HG03095 (cell line): Measurements from ENCODE around the gene IFT20.
"Not testable (repeated sequence)": the region's sequence is repeated elsewhere in the genome, so short reads cannot be mapped to it uniquely, and the experiment has no call there.

ENCODE experiments used
- ATAC-seq: cut with Tn5 transposase; IDR thresholded peaks from one replicate; pipeline ENCODE4 v1.9.1; 2021; ENCODE audit warnings: moderate library complexity; ENCODE audit not compliant: unreplicated experiment

IFT20 gene

DNA sequence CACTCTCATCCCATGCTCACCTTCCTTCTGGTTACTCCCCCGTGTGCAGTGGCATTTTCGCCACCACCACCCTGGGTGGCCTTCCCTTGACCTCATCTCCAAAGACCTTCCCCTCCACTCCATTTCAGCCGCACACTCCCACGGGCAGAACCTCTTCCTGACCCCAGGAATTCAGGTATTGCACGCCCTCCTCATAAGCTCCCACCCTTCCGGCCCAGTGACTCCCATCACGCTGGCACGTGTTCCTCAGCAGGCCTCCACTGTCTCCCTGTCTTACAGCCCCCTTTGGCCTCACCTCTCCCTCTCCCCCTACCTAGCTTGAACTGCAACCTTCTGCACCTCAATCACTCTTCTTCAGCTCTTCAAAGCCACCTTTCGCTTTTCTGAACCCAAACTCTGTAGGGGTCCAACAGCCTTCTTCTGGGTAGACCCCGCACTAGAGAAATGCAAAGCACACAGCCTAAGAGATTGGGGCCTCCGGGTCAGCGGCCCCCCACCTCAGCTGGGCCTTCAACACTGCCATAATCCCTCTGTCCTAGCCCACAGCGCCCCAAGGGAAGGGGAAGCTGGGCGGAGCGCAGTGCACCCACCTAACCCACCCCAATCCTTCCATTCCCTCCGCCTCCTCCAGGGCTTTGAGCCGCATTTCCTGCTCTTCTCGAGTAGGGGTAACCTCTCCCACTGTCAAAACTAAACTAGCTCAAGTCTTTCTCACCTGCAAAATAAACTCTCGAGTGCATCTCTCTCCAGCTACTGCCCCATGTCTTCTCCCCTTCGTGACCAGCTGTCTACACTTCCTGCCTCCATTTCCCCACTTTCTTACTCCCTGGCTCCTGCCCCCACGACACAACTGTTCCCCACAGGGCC is 17.9 kb downstream of the IFT20 start:
- no peak for ATAC-seq

GRCh38 chr17:28315846-28316705 is 19.2 kb downstream of the IFT20 start:
- ATAC-seq = no peak

GRCh38 chr17:28313841-28314240 is 21.4 kb downstream of the IFT20 start:
- no peak for ATAC-seq

- no peak for ATAC-seq
These were observed 28.3 kb downstream of the IFT20 start for GRCh38 chr17:28306954-28307401.

DNA sequence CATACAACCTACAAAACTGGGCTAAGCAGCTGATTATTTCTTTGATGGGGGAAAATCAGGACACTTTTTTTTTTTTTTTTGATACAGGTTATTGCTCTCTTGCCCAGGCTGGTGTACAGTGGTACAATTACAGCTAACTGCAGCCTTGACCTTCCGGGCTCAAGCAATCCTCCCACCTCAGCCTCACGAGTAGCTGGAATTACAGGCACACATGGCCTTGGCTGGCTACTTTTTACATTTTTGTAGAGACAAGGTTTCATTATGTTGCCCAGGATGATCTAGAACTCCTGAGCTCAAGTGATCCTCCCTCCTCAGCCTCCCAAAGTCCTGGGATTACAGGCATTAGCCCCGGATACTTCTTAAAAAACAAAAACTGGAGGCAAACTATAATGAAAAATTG is 36.8 kb downstream of the IFT20 start:
- no peak for ATAC-seq

- ATAC-seq = no peak
These were observed 39.3 kb downstream of the IFT20 start for GRCh38 chr17:28295677-28296578.

GRCh38 chr17:28293994-28294393 is 41.3 kb downstream of the IFT20 start:
- no peak for ATAC-seq

GRCh38 chr17:28292878-28293277 is 42.4 kb downstream of the IFT20 start:
- ATAC-seq = not testable (repeated sequence)

GRCh38 chr17:28291780-28292330 is 43.4 kb downstream of the IFT20 start:
- no peak for ATAC-seq

GRCh38 chr17:28290703-28291102 is 44.6 kb downstream of the IFT20 start:
- no peak for ATAC-seq

DNA sequence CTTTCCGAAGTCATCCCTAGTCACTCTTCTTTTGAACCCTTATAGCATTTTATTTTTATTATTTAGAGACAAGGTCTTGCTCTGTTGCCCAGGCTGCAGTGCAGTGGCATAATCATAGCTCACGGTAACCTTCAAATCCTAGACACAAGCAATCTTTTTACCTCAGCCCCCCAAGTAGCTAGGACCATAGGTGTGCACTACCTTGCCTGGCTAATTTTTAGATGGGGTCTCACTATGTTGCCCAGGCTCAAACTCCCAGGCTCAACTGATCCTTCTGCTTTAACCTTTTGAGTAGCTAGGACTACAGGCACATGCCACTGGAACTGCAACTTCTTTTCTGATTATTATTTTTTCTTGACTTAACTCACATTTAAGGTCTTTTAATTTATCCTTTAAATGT is 49.3 kb downstream of the IFT20 start:
- ATAC-seq = no peak

DNA sequence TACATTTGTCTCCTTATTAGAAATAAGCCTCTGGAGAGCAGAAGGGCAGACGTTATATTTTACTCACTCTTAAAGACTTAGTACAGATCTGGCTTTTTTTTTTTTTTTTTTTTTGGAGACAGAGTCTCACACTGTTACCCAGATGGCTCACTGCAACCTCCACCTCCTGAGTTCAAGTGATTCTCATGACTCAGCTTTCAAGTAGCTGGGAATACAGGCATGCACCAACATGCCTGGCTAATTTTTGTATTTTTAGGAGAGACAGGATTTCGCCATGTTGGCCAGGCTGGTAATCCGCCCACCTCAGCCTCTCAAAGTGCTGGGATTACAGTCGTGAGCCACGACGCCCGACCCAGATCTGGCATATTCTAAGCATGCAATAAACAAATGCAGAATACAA is 52.7 kb downstream of the IFT20 start:
- no peak for ATAC-seq

GRCh38 chr17:28280826-28281225 is 54.4 kb downstream of the IFT20 start:
- ATAC-seq = no peak

GRCh38 chr17:28279411-28279810 is 55.9 kb downstream of the IFT20 start:
- ATAC-seq = no peak
